HG03045 (cell line): ENCODE data around the gene APOBEC2.
"Not testable (repeated sequence)": the region's sequence is repeated elsewhere in the genome, so short reads cannot be mapped to it uniquely, and the experiment has no call there.

Experiments
- ATAC-seq: cut with Tn5 transposase; IDR thresholded peaks from one replicate; pipeline ENCODE4 v1.9.1; 2021; ENCODE audit warnings: mild to moderate bottlenecking, moderate library complexity; ENCODE audit not compliant: unreplicated experiment

The APOBEC2 gene

DNA sequence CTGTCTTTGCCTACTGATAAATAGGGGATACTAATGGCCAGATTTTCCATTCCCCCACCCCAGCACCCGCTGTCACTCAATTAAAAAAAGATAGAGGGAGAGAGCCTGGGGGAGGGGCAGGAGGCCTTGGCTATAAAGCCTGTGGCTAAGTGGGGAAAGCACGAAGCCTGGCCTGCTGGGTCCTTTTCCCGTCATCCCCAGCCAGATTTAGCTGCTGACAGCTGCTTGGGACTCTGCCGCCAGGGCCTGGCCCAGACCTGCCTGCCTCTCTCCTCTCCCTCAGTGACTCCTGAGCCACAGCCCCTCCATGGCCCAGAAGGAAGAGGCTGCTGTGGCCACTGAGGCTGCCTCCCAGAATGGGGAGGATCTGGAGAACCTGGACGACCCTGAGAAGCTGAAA, at the start of gene APOBEC2:
Gene APOBEC2 (plus strand): TSS at position 162 of the 400 bp plus-strand sequence. CDS start 146 bp downstream, at position 308.
- ATAC-seq = no peak

DNA sequence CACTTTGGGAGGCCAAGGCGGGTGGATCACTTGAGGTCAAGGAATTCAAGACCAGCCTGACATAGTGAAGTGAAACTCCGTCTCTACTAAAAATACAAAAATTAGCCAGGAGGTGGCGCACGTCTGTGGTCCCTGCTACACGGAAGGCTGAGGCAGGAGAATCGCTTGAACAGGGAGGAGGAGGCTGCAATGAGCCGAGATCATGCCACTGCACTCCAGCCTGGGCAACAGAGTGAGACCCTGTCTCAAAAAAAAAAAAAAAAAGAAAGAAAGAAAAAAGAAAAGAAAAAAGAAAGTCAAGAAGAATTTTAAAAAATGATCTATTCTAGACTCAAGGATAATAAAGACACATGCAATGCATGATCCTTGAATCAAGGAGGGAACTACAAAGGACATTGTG, 46.8 kb upstream of the APOBEC2 start:
- ATAC-seq = not testable (repeated sequence)

DNA sequence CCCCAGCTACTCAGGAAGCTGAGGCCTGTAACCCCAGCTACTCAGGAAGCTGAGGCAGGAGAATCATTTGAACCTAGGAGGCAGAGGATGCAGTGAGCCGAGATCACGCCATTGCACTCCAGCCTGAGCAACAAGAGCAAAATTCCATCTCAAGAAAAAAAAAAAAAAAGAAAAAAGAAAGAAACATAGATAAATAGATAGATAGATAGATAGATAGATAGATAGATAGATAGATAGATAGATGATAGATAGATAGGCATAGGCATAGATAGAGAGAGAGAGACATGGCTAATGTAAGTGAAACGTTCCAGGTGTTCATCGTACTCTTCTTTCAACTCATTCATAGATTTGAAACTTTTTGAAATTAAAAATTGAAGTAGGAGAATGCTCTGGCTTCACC, 46.0 kb upstream of the APOBEC2 start:
- not testable (repeated sequence) for ATAC-seq

DNA sequence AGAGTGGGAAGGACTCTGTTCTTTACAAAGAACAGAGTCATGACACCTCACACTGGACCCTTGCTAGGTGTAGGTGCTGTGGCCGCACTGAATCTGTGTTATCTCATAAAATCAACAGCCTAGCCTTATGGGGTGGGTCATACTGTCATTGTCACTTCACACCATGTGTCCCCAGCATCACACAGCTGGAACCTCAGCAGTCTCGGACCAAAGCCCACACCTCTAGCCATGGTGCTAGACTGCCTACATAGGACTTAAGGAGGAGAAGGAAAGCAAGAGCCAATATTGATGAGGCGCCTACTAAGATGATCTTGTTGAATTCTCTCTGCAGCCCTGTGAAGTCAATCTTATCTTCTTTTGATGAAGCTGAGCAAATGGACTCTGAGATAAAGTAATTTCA, 45.0 kb upstream of the APOBEC2 start:
- no peak for ATAC-seq

DNA sequence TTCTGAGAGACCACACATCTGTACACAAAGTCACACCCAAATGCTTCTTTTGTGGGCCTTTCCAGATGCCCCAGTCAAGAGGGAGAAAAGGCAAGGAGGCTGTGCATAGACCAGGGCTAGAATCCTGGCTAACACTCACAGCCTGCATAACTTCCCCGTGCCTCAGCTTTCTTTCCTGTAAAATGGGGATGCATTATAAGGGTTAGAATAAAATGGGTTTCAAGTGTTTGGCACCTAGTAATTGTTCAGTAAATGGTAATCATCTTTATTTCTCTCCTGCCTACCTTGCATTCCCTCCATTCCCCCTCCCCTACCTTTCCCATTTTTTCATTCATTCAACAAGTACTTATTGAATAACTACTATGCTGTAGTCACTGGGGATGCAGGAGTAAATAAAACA, 43.3 kb upstream of the APOBEC2 start:
- ATAC-seq = no peak

DNA sequence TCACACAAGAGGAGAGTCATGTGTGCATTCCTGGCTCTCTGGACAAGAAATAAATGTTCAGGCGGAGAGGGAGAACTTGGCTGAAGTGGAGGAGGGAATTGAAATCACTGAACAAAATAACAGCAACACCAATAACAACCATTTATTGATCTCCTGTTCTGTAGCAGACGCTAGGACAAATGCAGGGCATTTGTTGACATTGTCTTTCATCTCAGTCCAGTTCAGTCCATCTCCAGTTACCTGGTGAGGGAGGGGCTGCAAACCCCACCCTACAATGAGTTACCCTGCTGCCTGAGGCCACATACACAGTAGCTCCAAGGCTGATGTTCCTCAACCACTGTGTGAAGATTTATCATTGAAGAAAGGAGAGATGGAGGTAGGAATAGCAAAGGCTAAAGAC, 41.3 kb upstream of the APOBEC2 start:
- ATAC-seq = no peak

DNA sequence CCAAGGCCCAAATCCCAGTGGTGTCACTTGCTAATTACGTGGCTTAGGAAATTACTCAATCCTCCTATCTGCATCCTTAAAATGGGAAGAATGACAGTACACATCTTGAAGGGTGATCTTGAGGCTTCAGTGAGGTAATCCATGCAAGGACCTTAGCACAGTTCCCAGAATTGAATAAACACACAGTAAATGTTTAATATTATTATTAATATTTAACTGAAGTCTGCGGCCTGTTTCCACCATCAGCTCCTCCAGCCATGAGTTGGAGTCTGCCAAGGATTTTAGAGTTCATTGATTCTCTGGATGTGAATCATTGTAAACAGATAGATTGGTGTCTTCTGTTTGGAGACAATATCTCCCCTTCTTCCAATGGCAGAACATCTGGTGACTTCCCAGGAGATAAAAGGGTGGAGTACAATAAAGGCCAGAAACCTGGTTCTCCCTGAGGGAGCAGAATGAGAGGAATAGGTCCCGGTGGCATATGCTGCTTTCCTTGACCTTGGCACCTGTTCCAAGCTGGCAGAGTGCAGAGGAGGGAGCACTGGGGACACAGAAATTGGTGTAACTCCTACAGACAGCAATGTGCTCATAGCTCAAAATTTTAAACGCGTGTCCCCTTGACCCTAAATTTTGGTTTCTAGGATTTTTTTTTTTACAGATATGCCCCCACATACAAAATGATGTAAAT, 39.4 kb upstream of the APOBEC2 start:
- no peak for ATAC-seq

DNA sequence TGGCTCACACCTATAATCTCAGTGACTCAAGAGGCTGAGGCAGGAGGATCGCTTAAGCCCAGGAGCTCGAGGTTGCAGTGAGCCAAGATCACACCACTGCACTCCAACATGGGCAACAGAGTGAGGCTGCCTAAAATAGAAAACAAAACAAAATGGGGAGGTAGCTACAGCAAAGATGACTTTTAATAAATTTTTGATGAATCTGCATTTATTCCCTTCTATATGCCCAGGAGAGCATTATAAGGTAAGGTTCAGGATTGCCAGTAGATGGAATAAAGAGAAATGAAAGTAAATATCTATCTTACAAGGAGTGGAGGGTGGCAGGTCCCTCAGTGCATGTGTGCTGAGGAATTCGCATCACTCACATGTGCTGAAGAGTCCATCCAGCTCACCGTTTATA, 38.2 kb upstream of the APOBEC2 start:
- ATAC-seq = no peak

DNA sequence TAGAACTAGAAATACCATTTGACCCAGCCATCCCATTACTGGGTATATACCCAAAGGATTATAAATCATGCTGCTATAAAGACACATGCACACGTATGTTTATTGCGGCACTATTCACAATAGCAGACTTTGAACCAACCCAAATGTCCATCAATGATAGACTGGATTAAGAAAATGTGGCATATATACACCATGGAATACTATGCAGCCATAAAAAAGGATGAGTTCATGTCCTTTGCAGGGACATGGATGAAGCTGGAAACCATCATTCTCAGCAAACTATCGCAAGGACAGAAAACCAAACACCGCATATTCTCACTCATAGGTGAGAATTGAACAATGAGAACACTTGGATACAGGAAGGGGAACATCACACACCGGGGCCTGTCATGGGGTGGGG, 37.1 kb upstream of the APOBEC2 start:
- ATAC-seq = not testable (repeated sequence)

DNA sequence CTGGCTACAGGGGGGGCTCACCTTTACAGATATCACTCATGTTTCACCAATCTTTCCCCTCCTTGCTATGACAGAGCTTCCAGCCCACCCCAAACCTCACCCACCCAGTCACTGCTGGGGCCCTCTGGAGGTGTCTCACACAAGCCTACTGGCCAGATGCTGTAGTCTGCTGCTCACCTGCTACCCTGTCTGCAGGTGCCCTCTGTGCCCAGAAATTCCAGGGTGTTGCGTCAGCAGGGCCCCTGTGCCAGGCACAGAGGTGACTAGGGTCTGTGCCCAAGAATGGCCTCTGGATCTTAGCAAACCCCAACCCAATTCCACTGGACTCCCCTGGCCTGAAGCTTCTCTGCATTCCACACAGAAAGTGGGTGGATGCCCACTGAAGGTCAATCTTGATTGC, 35.3 kb upstream of the APOBEC2 start:
- ATAC-seq = no peak

DNA sequence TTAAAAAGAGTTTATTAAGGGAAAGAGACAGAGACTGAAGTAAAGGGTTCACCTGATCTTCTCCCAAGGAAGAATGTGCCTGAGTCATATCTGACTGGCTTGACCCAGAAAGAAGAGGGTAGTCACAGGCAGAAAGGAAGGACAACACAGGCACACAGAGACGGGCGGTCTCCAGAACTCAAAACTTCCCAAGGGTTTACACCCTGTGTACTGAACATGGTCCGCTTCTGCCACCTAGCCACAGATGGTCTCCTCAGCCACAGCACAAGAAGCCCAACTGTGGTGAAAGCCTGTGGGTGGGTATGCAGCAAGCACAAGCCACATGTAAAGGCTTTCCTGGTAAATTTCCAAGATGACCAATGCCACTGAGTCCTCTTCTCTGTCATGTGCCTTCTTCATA, 31.2 kb upstream of the APOBEC2 start:
- no peak for ATAC-seq

DNA sequence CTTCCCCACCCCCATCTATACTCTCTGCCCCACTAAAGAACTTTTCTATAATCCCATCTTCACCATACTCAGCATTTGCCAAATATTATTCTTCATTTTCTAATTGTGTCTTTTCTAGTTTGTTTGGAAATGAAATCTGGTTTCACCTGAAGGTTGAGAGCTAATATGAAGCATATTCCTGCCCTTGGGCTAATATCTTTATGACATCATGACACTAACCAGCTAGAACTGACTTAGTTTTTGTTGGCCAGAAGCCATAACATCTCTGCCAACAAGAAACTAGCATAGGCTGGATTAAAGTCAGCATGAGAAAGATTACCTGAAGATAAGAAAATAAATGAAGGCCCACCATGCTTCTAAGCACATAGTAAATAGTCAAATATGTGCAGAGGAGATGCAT, 30.7 kb upstream of the APOBEC2 start:
- ATAC-seq = no peak

DNA sequence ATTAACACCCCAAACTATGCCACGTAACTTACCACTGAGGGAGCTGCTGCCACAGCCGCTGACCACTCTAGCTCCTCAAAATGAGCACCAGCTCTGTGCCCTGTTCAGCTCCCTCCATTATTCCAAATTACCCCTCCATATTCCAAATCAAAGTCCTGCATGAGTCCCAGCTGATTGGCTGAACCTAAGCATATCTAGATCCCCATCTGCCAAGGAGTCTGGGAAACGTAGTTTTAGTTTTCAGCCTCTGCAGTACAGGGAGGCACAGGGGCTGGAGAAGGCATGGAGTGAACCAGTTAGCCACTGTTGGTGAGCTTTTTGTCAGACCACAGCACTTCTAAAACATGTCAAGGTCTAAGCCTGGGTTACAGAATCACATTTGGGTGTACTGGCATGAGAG, 29.9 kb upstream of the APOBEC2 start:
- ATAC-seq = no peak

DNA sequence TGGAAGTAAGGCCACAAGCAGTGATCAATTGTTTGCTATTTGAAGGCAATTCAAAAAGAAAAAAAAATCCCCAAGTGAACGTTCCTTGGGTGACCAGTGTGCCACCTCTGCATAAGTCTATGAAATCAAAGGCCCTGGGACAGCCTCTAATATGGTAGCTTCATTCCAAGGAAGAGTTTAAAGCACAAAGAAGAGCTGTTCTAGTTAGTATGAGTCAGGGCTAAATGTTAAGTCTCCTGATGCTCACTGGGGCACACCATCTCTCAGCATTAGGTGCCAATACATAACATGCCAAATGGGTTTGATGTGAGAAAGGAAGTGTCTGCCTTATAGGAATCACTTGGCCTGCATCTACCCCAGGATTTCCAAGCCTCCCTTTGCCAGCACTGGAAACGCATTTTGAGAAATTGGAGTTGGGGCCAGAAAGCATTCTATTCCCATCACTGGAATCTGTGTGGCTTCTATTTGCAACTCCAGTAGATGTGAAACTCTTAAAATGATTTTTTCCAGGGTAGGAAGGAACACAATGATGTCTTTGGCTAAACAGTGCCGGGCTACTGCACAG, 27.0 kb upstream of the APOBEC2 start:
- no peak for ATAC-seq

DNA sequence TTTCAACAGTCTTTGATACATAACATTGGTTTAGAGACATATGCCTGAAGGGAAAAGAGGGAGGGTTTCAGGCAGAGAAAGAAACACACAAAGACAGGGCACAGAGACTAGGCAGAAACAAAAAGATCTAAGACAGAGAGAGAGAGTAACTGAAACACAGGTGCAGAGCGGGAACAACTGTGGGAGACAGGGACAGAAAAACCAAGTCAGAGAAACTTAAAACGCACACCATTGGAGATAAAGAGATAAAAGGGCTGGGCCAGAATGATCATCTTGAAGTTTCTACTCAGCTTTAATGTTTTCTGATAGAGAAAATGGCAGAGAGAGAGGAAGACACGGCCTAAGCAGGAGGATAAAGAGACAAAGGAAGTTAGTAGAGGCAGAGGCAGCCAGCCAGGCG, 25.8 kb upstream of the APOBEC2 start:
- ATAC-seq = no peak

DNA sequence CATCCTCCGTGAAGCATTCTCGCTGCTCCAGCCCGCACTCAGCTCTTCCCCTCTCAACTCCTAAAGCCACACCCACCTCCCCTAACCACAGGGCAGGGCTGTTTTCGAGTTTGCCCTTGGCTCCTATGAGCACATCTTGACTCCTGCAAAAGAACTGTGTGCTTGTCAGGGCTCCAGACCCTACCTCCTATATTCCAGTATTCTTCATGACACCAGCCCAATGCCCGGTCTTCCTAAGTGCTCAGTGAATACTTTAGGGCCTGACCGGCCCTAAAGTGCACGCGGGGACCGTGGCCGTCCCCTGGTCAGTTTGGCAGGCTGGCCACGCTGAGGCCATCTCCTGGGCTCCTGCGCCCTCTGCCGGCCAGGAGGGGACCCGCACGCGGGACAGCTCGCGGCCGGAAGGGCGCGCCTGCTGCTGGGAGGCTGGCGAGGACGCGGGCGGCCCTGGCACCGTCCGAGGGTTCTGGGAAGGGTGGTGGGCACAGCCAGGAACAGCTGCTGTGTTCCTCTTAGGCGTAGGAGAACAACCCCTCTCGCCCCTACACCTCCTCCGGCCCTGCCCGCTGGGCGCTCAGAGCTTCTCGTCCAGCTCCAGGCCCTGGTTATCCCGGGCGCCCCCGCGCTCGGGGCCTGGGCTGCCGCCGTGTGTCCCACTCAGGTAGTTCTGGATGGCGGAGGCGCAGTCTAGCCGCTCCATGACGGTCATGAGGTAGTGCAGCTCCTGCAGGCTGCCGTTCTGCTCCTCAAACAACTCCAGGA, 25.0 kb upstream of the APOBEC2 start:
- peak; percentile 88 for ATAC-seq

DNA sequence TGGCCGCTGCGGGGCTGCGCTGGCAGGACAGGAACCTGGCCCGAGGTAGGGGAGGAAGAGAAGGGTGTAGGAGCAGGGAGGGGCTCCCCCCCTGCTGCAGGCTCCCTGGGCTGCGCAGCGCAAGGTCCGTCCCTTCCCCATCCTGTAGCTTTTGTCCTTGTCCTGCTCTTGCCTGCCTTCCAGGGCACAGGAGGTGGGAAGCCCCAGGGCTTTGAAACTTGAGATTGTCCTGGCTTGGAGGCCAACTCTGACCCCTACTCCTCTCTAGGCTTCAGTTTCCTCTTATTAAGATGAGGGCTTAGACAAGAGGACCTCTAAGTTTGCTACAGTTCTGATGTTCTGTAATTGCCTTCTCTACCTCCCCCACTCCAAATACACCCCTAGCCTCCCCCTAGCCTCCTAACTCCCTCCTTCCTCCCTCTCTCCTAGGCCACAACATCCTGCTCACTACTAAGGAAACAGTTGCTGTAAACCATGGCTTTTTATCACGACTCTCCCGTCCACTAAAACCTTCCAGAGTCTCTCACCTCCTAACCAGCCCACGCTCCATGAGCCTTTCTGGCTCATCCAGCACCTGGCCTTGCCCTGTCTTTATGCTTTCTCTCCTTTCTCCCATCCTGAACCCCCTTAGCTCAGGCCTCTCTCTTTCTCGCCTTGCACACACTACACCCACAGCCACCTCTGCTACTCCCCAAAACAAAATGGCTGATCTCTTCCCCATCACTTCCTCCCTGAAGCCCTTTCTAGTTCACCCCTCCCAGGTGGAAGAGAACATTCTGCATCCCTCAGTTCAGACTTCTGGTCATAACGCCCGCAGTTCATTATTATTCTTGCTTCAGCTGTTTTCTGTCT, 24.2 kb upstream of the APOBEC2 start:
- peak; percentile 37 for ATAC-seq

DNA sequence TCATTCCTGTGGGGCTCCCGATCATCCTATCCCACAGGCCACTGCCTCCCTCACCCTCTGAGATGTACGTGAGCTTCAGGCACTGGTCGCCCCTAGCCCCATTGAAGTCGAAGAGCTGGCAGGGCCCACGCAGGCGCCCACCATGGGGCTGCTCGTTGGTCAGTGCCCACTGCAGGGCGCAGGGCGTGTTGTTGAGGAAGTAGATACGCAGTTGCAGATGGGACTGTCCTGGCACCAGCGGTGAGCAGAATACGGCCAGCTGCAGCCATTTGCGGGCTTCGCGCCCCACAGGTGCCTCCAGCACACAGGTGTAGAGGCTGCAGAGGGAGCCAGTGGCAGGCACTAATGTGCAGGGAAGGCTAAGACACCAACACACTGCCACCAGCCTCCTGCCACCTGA, 20.2 kb upstream of the APOBEC2 start:
- no peak for ATAC-seq

DNA sequence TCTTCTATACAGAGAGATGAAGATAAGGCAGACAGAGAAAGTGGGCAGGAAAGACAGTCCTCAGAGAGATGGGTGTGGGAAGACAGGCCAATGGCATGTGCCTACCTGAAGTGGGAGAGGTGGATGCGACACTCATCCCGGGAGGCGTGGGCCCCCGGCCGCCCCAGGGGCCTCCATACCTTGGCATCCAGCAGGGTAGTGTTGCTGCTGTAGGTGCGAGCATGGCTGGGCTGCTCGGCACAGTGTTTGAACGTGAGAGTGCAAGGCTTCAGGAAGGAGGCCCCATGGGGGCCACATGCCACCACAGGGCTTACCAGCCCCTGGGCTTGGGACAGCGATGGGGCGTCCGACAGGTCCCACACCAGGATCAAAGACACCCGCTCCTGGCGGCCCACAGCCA, 19.2 kb upstream of the APOBEC2 start:
- no peak for ATAC-seq

DNA sequence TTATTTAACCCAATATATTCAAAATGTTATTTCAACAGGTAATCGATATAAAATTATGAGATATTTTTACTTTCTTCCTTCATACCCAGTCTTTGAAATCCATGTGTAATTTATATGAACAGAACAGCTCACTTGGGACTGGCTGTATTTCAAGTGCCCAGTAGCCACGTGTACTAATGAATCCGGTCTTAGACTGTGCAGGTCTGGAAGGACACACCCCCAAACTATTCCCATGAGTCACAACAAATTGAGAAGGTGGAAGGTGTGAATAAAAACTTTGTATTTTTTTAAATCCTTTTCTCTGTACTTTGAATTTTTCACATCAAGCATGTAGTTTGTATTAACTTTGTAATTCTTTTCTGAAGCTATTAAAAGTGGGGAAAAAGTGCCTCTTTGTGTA, 16.8 kb upstream of the APOBEC2 start:
- ATAC-seq = no peak

DNA sequence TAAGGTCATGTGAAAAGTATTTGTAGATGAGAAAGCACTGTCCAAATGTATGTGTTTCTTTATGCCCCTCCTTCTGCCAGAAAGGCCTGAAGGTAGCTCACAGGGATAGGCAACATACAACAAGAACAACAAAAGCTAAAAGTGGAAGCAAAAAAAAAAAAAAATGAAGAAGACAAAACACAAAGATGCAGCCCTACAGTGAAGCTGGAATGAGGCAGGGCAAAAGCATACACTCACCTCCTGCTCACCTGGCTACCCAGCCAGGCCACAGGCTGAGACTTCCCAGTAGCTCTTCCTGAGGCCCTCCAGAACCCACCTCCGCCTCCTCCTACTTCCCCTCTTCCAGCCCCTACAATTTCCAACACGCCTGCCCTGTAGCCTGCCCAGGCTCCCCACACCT, 16.4 kb upstream of the APOBEC2 start:
- no peak for ATAC-seq
